ENCODE results near the gene TEPSIN.

Gene TEPSIN

DNA sequence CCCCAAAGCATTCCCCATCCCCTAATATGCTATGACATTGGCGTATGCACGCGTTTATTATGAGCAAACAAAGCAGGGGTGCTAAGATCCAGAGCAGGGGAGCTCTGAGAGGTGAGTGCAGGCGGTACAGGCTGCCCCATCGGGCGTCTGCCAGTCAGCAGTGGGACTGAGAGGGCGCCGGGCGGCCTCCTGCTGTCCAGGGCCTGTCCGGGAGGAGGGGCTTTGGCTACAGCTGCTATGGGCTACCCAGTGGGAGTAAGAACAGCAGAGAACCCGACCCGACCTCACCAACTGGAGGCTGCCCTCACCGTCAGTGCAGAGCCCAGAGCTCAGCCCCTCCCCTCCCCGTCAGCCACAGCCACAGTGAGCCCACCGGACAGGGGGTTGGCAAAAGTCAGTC is 54.3 kb downstream of the TEPSIN start:
- DNase-seq (ENCODE audit: low read depth): no peak

DNA sequence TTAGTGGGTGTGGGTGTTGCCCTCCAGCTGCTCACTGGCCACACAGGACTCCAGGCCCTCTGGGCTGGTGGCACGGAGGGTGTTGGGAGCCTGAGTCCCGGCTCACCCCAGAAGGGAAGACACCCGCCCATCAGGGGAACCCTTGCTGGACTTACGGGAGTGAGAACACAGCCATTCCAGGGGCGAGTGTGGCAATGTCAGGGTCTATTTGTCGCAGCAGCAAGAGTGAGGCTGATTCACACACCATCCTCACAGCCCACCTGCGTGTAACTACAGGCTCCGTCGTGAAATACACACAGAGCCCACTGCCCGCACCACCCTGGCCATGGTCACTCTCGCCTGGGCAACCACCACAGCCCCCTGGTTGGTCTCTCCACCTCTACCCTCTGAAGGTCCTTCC is 55.0 kb downstream of the TEPSIN start:
- no peak for DNase-seq (ENCODE audit: low read depth)

DNA sequence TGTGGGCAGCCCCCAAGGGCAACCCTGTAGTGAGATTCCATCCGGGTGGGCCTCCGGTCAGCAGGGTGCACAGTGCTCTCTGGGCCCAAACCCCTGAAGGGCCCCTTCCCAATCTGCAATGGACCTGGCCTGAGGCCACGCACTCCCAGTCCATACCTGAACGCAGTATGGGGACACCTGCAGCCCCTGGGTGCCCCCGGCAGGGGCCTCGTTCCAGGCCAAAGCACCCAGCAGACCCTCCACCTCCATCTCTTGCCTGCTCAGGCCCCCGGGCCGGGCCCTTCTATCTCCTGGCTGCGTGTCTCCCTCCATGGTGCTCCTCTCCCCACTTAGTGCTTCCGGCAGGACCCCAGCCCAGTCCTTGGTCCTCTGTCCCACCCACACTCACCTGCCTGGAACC is 55.5 kb downstream of the TEPSIN start:
- no peak for DNase-seq (ENCODE audit: low read depth)

DNA sequence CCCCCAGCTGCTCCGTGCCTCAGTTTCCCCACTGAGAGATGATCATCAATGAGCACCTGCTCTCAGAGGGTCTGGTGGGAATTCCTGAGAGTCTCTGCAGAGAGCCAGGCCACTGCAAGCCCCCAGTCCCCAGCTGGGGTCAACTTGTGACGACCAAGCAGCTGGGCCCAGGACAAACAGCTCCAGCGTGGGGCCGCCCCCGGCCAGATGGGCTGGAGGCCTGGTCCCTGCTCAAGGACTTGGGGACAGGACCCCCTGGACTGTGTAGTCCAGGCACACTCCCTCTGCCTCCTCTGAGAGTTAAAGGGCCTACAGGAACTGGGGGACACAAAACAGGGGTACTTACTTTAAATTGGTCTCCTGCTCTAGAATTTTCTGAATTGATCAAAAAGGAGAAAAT is 56.3 kb downstream of the TEPSIN start:
- no peak for DNase-seq (ENCODE audit: low read depth)

DNA sequence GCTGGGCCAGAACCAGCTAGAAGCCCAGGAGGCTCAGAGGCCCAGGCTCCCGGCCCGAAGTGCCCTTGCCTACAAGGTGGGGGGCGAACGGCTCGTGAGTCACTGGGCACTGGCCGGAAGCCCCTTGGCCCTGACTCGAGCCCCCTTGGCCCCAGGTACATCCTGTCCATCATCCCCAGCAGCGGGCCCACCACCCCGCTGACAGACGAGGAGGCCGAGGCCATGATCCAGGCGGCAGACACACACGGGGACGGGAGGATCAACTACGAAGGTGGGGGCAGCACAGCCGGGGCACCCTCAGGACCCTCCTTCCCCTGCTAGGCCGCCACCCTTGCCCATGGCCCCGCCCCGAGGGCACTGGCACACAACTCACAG is 57.1 kb downstream of the TEPSIN start:
- no peak for DNase-seq (ENCODE audit: low read depth)

DNA sequence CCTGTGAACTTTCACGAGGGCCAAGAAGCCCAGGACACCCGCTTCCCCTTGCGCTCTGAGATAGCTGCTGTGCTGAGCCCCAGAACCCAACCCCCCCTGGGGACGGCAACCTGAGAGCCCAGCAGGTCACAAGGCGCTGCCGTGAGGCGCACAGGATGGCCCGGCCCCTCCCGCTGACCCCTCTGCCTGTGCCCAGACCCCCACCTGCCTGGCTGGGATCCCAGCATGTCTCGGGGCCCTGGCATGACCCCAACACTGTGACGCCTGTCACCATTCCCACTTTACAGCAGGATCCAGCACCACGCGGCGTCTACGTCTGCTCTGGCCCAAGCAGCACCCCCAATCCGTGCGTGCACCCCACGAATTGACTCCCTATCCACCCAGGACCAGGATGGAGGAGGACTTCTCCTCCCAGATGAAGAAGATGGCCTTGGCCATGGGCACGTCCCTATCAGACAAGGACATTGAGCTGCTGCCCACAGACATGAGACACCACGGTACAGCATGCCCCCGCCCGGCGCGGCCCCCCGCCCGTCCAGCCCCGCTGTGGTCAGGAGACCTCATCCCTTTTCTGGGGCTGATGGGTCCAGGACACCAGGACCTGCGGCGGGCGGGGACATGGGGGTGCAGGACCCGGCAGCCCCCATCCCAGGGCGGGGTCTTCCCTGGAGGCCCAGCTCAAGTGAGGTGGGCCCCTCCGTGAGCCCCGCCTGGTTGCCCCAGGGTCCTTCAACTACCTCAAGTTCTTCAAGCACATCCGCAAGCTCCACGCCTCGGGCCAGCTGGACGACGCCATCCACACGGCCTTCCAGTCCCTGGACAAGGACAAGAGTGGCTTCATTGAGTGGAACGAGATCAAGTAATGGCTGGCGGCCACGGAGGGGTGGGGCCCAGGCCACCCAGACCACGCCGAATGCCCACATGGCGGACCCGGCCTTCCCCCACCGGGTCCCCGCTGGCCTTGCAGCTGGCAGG is 57.7 kb downstream of the TEPSIN start:
- no peak for DNase-seq (ENCODE audit: low read depth)

DNA sequence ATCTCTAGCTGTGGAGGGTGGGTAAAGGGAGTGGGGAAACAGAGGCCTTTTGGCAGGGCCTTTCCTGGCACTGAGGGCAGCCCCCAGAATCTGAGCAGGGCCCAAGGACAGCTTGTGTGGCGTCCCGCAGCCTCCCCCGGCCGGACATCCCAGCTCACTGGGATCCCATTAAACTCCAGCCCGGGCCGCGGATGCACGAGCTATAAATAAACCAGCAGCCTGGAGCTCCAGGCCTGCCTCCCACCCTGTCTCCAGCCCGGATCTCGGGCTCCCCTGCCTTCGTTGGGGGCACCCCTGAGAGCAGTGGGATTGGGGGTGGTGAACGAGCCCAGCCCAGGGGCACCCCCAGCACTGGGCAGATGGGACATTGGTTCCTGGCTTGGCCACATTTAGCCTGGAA is 59.0 kb downstream of the TEPSIN start:
- DNase-seq (ENCODE audit: low read depth): no peak

DNA sequence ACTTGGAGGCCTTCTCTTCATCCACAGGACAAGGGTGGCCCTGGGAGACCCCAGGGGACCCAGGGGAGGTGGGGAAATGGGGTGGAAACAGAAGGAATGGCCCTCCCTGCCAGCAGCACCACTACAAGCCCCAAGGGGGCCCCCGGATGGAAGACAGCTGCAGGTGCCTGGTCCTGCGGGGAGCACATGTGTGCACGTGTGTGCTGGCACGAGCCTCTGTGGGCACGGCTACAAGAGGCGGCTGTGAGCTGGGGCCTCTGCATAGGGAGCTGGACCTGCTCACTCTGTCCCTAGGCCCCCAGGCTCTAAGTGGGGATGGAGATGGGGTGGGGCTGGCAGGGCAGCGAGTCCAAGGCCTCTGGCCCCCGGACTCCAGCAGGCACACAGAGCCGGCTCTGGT is 59.6 kb downstream of the TEPSIN start:
- DNase-seq (ENCODE audit: low read depth): no peak

Data from stimulated activated CD8-positive, alpha-beta memory T cell treated with anti-CD3 and anti-CD28 coated beads, Interleukin-12 subunit alpha, Interleukin-12 subunit beta, amount 100 ng/mL, for 1 hour (primary cell).